NK-92 (cell line): ENCODE data around the gene HK1.
"Not testable (repeated sequence)": the region's sequence is repeated elsewhere in the genome, so short reads cannot be mapped to it uniquely, and the experiment has no call there.

Source experiments
- DNase-seq: peaks from one replicate; lab custom pipeline; 2025; ENCODE audit not compliant: unreplicated experiment; lab: John Stamatoyannopoulos, UW

HK1 gene

GRCh38 chr10:69278446-69278963, at the start of gene HK1:
HK1 (plus strand) TSS chr10:69278496.
- DNase-seq = no peak

- no peak for DNase-seq
These were observed 48.7 kb upstream of the HK1 start for GRCh38 chr10:69229616-69229916.

GRCh38 chr10:69230128-69230527, 48.2 kb upstream of the HK1 start:
- no peak for DNase-seq

GRCh38 chr10:69232252-69232651, 46.0 kb upstream of the HK1 start:
- DNase-seq = no peak

GRCh38 chr10:69232736-69233480, 45.4 kb upstream of the HK1 start:
- DNase-seq = no peak

- no peak for DNase-seq
These were observed 43.8 kb upstream of the HK1 start for GRCh38 chr10:69234447-69234846.

GRCh38 chr10:69237528-69238159, 40.7 kb upstream of the HK1 start:
- no peak for DNase-seq

GRCh38 chr10:69239136-69239535, 39.2 kb upstream of the HK1 start:
- DNase-seq = no peak

GRCh38 chr10:69239816-69240434, 38.4 kb upstream of the HK1 start:
- no peak for DNase-seq

GRCh38 chr10:69240455-69240854, 37.8 kb upstream of the HK1 start:
- no peak for DNase-seq

GRCh38 chr10:69241575-69241974, 36.7 kb upstream of the HK1 start:
- DNase-seq = no peak

- no peak for DNase-seq
These were observed 36.0 kb upstream of the HK1 start for GRCh38 chr10:69242040-69242851.

- no peak for DNase-seq
These were observed 35.5 kb upstream of the HK1 start for GRCh38 chr10:69242852-69243212.

- DNase-seq = no peak
These were observed 34.5 kb upstream of the HK1 start for GRCh38 chr10:69243817-69244216.

GRCh38 chr10:69246036-69246435, 32.3 kb upstream of the HK1 start:
- no peak for DNase-seq

- no peak for DNase-seq
These were observed 31.5 kb upstream of the HK1 start for GRCh38 chr10:69246581-69247312.

- no peak for DNase-seq
These were observed 31.0 kb upstream of the HK1 start for GRCh38 chr10:69247313-69247710.

- DNase-seq = no peak
These were observed 30.1 kb upstream of the HK1 start for GRCh38 chr10:69248117-69248730.

GRCh38 chr10:69250041-69250440, 28.3 kb upstream of the HK1 start:
- DNase-seq = no peak

- not testable (repeated sequence) for DNase-seq
These were observed 26.9 kb upstream of the HK1 start for GRCh38 chr10:69251417-69251816.
